Measurements from ENCODE around the gene RNF166.

The RNF166 gene

GRCh38 chr16:88723911-88724310 lies 17.7 kb upstream of the RNF166 start:
- DNase-seq (ENCODE audit: low read depth) = no peak

DNA sequence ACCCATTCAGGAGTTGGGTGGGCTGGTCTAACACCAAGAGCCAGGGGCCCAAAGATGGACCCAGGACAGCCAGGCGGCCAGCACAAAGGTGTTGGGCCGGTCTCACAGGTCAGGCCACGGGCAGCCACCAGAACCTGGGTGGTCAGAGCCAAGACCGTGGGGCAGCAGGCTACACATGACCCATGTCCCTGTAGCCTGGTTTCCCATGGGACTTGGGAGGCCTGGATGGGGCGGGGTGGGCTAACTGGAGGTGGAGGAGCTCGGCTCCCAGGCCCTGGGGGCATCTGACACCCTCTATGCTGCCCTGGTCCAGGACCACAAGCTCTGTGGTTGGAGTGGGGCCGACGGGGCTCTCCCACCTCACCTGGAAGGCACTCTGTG lies 17.3 kb upstream of the RNF166 start:
- no peak for DNase-seq (ENCODE audit: low read depth)

GRCh38 chr16:88722784-88723506 lies 16.7 kb upstream of the RNF166 start:
- no peak for DNase-seq (ENCODE audit: low read depth)

- DNase-seq (ENCODE audit: low read depth) = no peak
Measured at GRCh38 chr16:88721815-88722755, 15.9 kb upstream of the RNF166 start.

- DNase-seq (ENCODE audit: low read depth) = no peak
Measured at GRCh38 chr16:88721236-88721635, 15.0 kb upstream of the RNF166 start.

DNA sequence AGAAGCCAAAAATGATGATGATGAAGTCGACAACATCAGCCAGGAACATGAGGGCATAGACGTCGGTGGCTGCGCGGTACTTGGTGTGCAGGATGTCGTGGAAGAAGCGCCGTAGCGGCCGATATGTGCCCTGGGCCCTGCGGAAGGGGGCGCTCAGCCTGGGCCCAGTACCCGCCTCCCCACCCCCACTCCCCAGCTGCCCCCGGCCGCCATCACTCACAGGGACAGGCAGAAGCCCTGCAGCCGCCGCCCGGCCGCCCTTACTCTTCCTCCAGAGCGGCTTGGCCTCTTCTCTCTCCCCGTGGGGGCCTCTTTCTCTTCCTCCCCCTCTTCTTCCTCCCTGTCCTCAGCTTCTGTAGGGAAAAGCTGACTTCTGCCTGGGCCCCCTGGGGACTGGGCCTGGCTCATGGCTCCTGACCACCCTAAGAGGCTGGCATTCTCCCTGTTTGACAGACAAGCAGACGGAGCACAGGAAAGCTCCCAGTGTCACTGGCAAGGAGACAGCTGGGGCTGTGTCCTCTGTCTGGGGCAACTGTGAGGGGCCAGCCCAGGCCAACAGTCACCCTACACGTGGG lies 14.3 kb upstream of the RNF166 start:
- no peak for DNase-seq (ENCODE audit: low read depth)

- no peak for DNase-seq (ENCODE audit: low read depth)
Measured at GRCh38 chr16:88719933-88720296, 13.7 kb upstream of the RNF166 start.

DNA sequence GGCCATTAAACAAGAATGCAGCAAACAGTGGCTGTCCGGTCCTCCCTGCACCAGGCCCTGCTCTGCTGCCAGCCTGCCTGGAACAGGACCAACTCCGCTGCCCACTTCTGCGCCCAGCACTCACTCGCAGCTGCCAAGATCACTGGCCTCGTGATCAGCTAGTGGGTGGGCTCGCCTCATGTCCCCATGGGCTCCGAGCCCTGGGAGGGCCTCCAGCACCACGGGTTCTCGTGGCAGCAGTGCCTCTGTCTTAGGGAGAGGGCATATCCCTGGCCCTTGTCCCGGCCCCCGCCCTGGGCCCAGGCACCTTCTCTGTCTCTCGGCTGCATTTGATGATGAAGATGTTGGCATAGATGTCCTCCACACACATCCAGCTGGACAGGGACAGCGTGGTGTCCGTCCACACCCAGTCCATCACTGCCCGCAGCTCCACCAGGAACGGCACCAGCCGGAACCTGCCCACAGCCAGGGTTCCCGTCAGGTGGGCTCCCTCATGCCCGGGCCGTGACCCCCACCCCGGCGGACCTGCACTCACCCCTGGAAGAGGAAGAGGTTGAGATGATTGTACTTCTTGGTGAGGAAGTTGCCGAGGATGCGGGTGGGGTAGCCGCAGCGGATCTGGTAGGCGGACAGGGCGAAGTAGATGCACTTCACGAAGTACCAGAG lies 13.2 kb upstream of the RNF166 start:
- no peak for DNase-seq (ENCODE audit: low read depth)

GRCh38 chr16:88718178-88718577 lies 12.0 kb upstream of the RNF166 start:
- no peak for DNase-seq (ENCODE audit: low read depth)

DNA sequence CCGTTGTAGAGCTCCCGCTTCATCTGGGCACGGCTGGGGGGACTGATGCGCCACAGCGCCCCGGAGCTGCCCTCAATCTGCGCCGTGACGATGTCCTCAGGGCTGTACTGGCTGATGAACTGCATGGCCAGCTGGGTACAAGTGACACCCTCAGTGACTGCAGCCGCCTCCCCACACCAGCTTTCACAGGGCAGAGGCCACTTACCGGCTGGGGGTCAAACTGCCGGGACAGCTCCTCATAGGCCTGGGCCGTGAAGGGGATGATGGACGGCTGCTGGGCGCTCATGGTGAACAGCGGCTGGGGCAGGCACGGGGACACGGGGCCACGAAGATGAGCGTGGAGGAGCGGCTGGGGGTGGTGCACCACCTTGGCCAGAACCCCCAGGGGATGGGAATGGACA lies 10.4 kb upstream of the RNF166 start:
- no peak for DNase-seq (ENCODE audit: low read depth)

GRCh38 chr16:88716201-88716600 lies 10.0 kb upstream of the RNF166 start:
- no peak for DNase-seq (ENCODE audit: low read depth)

- no peak for DNase-seq (ENCODE audit: low read depth)
Measured at GRCh38 chr16:88715312-88716190, 9.3 kb upstream of the RNF166 start.

GRCh38 chr16:88714420-88715302 lies 8.5 kb upstream of the RNF166 start:
- DNase-seq (ENCODE audit: low read depth) = no peak

DNA sequence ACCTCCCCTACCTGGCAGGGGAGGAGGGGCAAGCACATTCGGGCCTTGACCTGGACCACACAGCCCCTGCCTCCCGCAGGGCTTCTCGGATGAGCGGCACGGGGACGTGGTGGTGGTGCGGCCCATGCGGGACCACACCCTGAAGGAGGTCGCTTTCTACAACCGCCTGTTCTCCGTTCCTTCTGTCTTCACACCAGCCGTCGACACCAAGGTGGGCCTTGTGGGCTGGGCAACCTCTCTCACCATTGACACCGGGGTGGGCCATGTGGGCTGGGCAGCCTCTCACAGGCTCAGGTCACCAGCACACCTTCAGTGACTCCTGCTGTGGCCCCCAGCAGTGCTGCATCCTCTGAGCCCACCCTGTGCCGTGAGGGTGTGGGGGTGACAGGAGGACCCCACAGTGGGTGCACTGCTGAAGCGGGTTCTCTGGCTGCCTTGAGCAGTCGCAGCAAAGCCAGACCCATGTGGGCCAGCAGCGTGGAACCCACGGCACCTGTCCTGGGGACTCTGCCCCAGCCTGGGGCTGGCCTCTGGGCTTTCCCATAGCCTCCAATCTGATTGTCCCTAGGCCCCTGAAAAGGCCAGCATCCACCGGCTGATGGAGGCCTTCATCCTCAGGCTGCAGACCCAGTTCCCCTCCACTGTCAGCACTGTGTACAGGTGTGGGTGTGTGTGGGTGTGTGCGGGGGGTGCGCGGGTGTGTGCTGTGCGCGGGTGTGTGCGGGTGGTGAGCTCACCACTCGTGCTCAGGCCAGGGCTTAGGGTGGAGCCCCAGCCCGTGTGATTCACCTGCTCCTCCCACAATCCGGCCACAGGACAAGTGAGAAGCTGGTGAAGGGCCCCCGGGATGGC lies 7.6 kb upstream of the RNF166 start:
- DNase-seq (ENCODE audit: low read depth) = no peak

- no peak for DNase-seq (ENCODE audit: low read depth)
Measured at GRCh38 chr16:88713054-88713453, 6.8 kb upstream of the RNF166 start.

- DNase-seq (ENCODE audit: low read depth) = no peak
Measured at GRCh38 chr16:88712362-88712979, 6.3 kb upstream of the RNF166 start.

DNA sequence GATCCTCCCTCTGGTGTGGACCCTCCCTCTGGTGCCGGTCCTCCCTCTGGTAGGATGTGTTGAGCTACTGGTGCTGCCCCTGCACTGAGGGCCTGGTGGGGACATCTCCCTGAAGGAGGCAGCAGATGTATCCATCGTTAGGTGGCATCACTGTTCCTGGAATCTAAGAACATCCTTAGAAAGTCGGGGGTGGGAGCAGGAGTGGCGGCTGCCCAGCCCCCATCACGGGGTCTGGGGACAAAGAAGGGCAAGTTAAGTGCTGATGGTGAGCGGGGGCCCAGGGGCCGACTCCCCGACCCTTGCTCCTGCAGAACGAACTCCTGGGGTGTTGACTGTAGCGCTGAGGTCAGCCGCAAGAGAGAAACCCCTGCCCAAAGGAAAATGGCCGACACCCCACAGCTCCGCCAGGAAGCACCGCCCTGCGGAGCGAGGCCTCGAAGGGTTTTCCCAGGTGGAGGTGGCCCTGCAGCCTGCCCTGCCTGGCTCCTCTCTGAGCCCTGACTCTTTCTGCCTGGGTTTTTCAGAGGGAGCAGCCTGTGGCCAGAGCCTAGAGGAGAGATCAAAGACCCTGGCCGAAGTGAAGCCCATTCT lies 5.6 kb upstream of the RNF166 start:
- DNase-seq (ENCODE audit: low read depth) = no peak

DNA sequence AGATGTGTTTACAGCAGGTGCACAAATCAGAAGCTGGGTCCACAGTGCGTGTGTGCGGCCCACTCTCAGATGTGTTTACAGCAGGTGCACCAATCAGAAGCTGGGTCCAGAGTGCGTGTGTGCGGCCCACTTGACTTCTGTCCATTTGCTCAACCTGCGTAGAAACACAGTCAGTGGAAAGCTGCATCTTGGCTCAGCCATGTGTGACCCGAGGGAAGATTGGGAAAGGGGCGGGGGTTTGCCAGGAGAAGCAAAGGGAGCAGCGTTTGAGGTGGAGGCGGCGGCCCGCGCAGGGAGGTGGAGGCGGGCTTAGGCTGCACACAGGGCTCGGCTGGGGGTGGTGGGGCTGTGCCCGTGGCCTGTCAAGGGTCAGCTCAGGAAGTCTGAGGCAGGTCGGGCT lies 4.3 kb upstream of the RNF166 start:
- no peak for DNase-seq (ENCODE audit: low read depth)
